HG03175 (cell line): Measurements from ENCODE around the gene GSK3B.

Source experiments
- ATAC-seq: cut with Tn5 transposase; IDR thresholded peaks from one replicate; pipeline ENCODE4 v1.9.1; 2021; ENCODE audit warnings: mild to moderate bottlenecking, moderate library complexity; ENCODE audit not compliant: unreplicated experiment

Gene GSK3B

DNA sequence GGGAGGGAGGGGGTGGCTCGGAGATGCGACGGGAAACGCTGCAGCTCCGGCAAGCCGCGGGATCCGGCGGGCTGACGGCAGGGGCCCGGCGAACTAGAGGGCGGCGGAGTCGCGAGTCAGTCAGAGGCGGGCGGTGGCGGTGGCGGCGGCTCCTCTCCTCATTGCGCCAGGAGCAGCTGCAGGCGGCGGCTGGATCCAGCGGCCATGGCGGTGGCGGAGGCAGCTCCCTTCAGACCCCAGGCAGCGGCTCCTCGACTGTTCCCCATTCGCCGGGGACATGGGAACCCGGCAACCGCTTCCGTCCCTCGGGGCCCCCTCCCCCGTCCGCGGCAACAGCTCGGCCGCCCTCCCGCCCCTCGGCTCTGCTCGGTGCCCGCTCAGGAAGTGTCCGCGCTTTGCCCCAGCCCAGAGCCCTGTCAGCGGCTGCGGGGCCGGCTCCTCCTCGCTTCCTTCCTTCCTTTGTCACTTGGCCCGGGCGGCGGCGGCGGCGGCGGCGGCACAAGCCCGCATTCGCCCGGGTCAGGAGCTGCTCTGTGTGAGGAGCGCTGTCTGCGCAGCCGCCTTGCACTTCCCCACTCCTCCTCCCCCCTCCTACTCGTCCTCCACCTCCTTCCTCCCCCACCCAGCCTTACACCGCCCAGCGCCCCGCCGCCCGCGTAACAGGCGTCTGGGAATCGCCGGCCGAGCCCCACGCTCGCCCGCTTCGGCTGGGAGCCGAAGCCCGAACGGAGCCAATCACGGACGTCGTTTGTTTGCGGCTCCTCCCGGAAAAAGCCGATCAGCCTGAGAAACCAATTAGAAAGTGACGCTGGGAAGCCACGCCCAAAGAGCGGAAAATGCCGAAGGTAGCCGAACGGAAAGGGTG, at the start of gene GSK3B:
Gene GSK3B (minus strand): TSS at position 537 of the 865 bp plus-strand sequence. CDS start 1,013 bp downstream, outside the sequence.
- ATAC-seq = peak; percentile 8

- no peak for ATAC-seq
These were observed 49.4 kb upstream of the GSK3B start for GRCh38 chr3:120143676-120144075.

DNA sequence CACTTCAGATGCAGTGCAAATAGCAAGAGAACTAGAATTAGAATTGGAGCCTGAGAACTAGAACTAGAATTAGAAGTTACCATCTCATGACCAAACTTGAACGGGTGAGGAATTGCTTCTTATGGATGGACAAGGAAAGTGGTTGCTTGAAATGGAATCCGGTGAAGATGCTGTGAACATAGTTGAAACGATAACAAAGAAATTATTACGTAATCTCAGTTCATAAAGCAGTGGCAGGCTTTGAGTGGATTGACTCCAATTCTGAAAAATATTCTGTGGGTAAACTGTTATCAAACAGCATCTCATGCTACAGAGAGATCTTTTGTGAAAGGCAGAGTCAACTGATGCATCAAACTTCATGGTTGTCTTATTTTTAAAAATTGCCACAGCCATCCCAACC, 48.0 kb upstream of the GSK3B start:
- no peak for ATAC-seq

- no peak for ATAC-seq
These were observed 46.0 kb upstream of the GSK3B start for GRCh38 chr3:120140098-120140742.

DNA sequence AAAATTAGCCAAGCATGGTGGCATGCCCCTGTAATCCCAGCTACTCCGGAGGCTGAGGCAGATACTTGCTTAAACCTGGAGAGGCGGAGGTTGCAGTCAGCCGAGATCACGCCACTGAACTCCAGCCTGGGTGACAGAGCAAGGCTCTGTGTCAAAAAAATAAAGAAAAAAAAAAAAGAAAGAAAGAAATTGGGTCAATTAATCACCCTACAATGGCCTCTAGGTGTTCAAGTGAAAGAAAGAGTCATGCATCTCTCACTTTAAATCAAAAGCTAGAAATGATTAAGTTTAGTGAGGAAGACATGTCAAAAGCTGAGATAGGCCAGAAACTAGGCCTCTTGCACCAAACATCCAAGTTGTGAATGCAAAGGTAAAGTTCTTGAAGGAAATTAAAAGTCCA, 44.9 kb upstream of the GSK3B start:
- no peak for ATAC-seq

- ATAC-seq = no peak
These were observed 43.3 kb upstream of the GSK3B start for GRCh38 chr3:120137548-120137947.

GRCh38 chr3:120130656-120131055, 36.4 kb upstream of the GSK3B start:
- no peak for ATAC-seq

DNA sequence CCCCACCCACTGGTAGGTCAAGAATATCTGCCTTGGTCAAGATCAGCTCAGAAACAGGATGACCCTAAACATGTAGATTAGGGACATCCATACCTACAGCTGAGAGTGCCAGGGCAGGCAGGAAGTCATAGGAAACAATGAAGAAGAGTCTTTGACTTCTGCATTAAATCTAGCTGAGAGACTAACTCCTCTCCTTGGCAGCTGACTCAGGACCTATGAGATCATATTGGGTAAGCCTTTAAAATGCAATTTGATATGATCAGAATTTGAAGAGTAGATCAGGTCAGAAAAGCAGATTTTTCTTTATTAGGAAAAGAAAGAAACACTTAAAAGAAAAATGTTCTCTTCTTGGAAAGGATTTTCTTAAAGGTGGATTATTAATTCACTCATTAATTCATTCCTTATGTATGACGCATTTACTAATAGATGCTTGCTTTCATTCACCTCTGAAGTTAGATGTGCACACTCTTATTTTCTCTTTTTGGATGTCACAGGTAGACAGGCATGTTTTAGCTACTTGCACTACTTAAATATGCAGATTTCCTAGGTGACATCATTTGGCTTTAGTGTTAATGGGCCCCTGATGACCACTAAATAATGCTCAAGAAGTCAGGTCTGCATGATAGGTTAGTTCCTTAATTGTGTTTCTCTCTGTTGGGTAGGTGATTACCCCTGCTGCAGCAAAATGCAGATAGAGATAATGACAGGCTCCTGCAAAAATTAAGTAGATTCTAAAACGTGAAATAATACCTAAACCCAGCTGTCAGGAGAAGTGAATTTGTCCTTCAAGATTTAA, 35.7 kb upstream of the GSK3B start:
- no peak for ATAC-seq

DNA sequence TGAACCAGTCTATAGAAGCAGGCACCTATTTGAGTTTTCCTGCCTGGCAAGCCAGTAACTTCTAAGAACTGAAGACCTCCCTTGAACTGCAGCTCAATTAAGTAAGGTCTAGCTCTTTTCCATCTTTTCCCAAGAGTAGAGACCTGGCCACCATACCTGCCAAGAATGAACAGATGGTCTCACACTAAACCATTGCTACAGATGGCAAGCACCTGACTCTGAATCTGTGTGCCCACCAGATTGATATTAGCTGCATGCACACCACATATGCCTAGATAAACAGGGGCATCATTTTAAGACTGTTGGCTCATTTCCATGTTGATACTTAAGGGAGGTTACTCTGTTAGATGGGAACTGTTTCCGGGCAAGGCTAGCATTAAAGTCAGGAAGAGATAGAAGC, 34.8 kb upstream of the GSK3B start:
- ATAC-seq = no peak

DNA sequence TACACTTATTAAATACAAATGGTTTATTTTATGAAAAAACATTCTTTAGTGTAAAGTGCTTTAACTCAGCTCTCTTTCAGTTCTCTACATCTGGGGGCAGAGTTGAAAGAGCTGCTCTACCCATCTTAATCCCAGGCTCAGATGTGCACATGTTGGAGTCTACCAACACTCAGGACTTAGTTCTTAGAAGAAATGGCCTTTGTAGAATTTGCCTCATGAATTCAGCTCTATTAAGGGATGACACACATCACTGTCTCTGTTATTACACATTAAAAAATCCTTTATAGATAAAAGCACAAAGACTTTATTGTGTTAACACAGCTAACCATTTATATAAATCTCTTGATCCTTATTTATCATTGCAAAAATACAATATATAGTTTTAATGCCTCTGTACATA, 31.7 kb upstream of the GSK3B start:
- no peak for ATAC-seq

DNA sequence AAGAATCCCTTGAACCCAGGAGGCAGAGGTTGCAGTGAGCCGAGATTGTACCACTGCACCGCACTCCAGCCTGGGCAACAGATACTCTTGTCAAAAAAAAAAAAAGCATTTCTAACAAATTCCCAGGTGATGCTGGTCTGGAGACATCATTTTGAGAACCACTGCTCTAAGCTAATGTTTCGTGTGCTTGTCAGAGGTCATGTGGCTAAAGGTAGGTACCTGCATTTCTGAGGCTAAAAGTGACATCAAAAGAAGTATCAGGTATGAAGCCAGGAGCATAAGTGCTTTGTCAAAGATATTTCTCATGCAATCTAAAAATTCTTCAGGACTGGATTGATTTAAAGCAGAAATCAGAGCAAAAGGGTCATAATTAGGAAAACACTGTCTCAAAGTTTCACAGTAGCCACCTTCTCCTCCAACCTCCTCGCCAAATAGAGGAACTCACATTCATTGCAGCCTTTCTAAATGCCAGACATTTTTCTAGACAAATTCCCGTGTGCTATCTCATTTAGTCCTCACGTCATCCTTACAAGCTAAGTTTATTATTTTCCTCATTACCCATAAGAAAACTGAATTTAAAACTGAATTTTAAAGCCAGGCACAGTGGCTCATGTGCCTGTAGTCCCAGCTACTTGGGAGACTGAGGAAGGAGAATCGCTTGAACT, 25.7 kb upstream of the GSK3B start:
- ATAC-seq = no peak

DNA sequence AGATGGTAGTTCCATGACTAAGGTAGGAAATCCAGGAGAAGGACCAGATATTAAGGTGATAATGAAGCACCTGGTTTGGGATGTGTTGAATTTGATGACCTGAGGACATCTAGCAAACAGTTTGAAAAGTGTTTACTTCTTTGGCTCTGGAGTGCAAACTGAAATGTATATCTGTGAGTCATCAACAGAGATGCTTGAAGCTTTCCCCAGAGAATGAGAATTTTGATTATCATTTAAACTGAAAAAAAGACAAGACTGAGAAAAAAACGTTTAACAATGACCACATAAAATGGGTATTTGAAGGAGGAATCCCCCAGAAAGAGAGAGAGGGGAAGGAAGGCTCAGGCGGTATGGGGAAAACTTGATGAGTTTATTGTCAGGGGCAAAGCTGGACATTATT, 20.7 kb upstream of the GSK3B start:
- ATAC-seq = no peak

GRCh38 chr3:120114376-120114775, 20.1 kb upstream of the GSK3B start:
- no peak for ATAC-seq

GRCh38 chr3:120113128-120114116, 19.2 kb upstream of the GSK3B start:
- ATAC-seq = no peak

DNA sequence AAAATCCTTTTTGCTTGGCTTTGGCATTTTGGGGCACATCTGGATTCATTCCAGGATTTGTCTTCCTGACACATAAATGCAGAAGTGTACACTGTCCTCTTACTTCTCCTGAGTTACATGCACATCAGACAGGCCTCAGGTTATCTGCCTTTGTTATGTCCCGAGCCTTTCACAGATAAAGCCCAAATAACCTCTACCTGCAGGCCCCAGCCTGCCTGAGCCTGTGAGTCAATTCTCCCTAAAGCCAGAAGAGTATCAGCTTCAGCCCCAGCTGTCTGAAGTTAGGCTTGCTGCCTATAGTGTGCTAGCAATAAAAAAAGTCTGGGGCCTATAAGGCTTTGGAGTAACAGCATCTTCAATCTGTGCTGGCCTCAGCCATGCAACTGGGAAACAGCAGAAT, 17.7 kb upstream of the GSK3B start:
- no peak for ATAC-seq

DNA sequence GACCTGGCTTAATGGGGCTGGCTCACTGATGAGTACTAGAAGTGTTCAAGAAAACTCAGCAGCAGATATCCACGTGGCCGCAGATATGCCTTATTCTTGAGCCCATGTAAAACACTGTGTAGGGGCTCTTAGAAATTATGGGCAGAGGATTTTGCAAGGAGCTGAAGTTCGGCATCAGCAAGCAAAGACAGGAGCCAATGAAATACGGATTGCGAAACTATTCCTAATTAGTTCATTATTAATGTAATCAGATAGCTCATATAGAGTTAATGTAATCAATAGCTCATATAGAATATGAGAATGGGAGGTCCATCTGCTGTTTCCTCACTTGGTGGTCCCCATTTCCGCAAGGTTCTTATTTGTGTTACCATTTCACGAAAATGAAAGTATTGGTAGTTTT, 9.0 kb upstream of the GSK3B start:
- no peak for ATAC-seq

GRCh38 chr3:120102674-120103073, 8.4 kb upstream of the GSK3B start:
- no peak for ATAC-seq

- no peak for ATAC-seq
These were observed 8.0 kb upstream of the GSK3B start for GRCh38 chr3:120102232-120102631.

DNA sequence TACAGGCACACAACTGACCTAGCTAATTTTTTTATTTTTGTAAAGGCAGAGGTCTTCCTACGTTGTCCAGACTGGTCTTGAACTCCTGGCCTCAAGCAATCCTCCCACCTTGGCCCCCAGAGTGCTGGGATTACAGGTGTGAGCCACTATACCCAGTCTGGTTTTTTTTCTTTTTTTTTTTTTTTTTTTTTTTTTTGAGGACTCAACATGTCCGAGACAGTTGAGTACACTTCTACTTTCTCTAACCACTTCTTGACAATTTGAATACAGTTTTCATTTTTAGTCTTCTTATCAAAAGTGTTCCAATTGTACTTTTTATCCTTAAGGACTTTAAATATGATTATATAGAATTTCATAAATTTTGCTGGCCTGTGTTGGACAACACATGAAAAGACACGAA, 7.4 kb upstream of the GSK3B start:
- no peak for ATAC-seq

- ATAC-seq = no peak
These were observed 6.5 kb upstream of the GSK3B start for GRCh38 chr3:120100711-120101110.
